Urinary bladder (tissue), 4 donors: ENCODE results near the gene CENPM. TPM values are rescaled to one million over a fixed set of nuclear protein-coding genes. Genes with fewer than 3 reads are reported as not detected.

Experiments
- DNase-seq: peaks from one replicate; pipeline ENCODE4 v3.0.0-alpha.2; 2015; ENCODE audit errors: extremely low spot score
- H3K27ac ChIP-seq: one replicate; pipeline ENCODE4 v1.5.1; 2013; ENCODE audit warnings: low read depth, mild to moderate bottlenecking, moderate library complexity
- H3K36me3 ChIP-seq: one replicate; pipeline ENCODE4 v1.6.1; 2013; ENCODE audit warnings: mild to moderate bottlenecking, moderate library complexity; ENCODE audit not compliant: insufficient read depth
- H3K4me1 ChIP-seq: one replicate; pipeline ENCODE4 v1.6.1; 2013; ENCODE audit warnings: mild to moderate bottlenecking, moderate library complexity; ENCODE audit not compliant: insufficient read depth
- H3K4me3 ChIP-seq: one replicate; pipeline ENCODE4 v1.5.1; 2013; ENCODE audit warnings: low read depth, low read length
- WGBS: extraction: QIAGEN DNeasy Blood & Tissue Kit; methylation state at CpG from one replicate; pipeline ENCODE4 v1.1.7; 2013; 5-methylcytosine and 5-hydroxymethylcytosine counted together
- polyA plus RNA-seq: library from polyadenylated mRNA; stranded (reverse); fragments of 200-250 nt; gene quantifications from one replicate; pipeline ENCODE4 v1.2.3, GENCODE V29; 2013
- total RNA-seq: library from RNA; depleted of rRNA; stranded (reverse); fragments of >200 nt; gene quantifications from one replicate; pipeline ENCODE4 v1.2.3, GENCODE V29; 2014
- donor health status: healthy with polysubstance abuse.
- donor health status: healthy.

CENPM gene
- total and polyA plus RNA-seq, 2 donors = 1.1 to 6.2 TPM

DNA sequence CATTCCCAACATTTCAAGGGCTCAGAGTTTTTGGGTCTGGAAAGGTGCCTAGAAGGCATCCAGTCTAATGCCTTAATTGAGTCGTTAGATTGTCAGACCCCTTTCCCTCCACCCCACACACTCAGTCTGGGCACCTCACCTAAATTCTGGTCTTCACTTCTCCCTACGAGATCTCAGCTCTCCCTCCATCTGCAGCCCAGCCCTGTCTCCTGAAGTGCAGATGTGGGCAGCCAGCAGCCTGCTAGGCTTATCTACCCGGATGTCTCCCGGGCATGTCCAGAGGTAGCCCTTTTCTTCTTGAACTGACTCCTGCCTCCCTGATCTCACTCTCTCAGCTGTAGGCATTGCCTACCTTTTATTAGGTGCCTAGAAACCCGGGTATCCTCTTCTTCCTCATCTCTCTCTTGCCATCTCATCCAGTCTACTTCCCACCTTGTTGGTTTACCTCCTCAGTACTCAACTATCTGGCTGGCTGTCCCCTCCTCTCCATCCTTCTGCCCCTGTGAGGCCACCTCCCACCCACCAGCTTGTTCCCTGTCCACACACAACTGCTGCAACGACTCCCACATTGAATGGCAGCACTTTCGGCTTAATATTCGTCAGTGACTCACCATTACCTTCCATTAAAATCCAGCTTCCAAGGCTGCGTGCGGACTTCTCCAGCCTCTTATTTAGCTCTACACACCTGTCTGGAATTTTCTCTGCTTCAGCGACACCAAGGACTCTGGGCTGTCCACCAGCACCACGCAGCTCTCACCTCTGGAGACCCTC is 28.5 kb upstream of the CENPM start:
- DNase-seq = no peak
- Histone ChIP-seq H3K27ac (no peak overlapping the region), H3K36me3 (no peaks in the 10 kb centered on the region), H3K4me1 (peaks cover 1% of the 10 kb centered on the region), H3K4me3 (no peak overlapping the region)
- 63% methylated on average over 12 of the region's 12 CpGs for WGBS

DNA sequence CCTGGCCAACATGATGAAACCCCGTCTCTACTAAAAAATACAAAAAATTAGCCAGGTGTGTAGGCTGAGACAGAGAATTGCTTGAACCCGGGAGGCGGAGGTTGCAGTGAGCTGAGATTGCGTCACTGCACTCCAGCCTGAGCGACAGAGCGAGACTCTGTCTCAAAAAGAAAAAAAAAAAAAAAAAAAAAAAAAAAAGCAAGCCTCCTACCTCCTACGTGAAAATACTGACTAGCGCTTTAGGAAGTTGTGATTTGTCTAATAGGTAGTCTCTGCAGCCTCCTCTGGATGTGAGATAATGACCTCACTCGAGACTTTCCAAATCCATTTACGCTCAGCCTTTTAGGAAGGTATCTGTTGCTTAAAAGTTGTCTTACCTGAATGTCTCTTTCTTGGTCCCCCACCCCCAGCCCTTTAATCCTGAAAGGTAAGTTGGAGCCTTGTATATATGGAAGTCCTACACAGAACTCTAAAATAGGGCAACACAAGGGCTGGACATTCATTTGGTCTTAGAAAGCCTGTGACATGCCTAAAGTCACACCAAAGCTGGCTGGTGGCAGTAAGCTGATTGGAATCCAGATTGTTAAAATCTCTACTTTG is 27.8 kb upstream of the CENPM start:
- Histone ChIP-seq H3K4me1 (peaks cover 1% of the 10 kb centered on the region), H3K36me3 (no peaks in the 10 kb centered on the region), H3K27ac (no peak overlapping the region), H3K4me3 (no peak overlapping the region)
- no peak for DNase-seq
- WGBS = 66% methylated on average over 10 of the region's 10 CpGs

DNA sequence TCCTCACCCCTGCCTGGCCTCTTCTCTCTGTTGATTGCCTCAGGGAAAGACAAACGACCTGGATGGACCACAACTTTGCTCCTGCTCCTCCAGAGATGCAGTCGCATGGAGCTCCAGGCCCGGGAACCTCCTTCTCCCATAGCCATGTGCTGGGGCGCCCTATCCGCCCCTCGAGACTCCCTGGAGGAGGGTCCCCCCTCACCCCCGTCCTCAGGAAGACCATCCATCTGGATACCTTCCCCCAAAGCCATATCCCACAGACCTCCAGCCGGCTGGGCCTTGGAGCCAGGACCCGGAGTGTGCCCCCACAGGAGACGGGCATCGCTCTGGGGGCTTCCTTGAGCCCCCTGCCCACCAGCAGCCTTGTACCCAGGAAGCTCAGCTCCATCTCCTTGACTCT is 24.5 kb upstream of the CENPM start:
- Histone ChIP-seq H3K4me1 (no peaks in the 10 kb centered on the region), H3K27ac (no peak overlapping the region), H3K4me3 (no peak overlapping the region), H3K36me3 (no peaks in the 10 kb centered on the region)
- WGBS = 84% methylated on average over 11 of the region's 11 CpGs
- DNase-seq = no peak

DNA sequence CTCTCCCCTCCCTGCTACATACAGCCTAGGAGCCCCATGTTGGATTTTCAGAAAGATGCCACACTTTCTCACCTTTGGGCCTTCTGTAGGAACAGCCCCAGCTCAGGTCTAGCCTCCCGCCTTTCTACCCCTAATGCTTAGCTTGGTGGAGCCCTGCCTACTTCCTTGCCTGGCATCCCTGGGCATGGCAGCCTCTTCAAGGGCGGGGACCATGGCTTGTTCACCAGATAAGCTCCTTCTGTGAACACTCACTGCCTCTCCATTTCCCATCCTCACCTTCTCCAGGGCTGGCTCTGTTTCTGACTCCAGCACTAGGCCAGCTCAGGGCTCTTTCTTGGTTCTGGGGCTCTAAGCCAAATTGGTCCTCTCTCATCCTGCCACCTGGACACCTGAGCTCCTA is 23.6 kb upstream of the CENPM start:
- H3K4me1 ChIP-seq = no peaks in the 10 kb centered on the region
- H3K36me3 ChIP-seq = no peaks in the 10 kb centered on the region
- H3K4me3 ChIP-seq = no peak overlapping the region
- 92% methylated on average over 2 of the region's 2 CpGs for WGBS
- H3K27ac ChIP-seq = no peak overlapping the region
- no peak for DNase-seq

DNA sequence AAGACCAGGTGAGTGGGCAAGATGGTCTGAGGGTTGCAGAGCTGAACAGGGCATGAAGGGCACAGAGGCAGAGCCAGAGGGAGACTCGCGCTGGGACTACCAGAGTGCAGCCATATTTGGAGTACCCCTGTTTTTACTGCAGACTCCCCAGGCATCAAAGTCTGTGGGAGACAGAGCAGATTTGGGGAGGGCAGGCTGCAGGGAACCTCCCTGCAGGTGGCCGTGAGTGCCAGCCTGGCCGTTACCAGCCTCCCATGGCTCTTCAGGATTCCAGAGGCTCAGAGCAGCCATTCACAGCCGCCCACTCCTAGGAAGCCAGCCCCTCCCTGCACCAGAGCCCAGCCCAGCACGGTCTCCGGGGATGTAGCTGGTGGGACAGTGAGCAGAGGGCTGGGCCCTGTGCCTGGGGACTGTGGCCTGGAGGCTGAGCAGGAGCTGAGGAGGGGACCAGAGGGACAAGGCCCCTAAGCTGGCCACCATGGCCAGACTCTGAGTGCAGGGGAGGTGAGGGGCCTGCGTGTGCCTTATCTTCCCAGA is 22.2 kb upstream of the CENPM start, which contains the start of gene SEPTIN3:
Gene SEPTIN3 (plus strand): TSS at position 334 of the 537 bp plus-strand sequence. CDS start 2,050 bp downstream, outside the sequence.
- Histone ChIP-seq H3K36me3 (no peaks in the 10 kb centered on the region), H3K27ac (no peak within 1 kb of the TSS), H3K4me3 (no peak within 1 kb of the TSS), H3K4me1 (no peaks in the 10 kb centered on the region)
- no peak for DNase-seq
- WGBS = 67% methylated on average over 8 of the region's 8 CpGs

DNA sequence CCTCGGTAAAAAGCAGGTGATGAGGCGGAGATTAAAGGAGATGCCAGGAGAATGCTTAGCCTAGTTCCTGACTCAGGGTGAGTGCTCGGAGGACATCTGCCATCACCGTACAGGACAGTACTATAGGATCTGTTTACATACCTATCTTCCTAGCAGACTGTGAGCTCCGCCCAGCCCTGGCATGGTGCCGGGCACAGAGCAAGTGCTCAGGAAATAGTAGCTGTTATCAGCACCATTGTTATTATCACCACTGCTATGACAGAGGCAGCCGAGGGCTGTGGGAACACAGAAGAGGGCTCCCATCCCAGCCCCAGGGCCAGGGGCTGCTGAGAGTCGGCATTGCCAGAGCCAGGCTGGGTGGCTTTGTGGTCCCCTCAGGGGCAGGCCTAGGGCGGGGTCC is 21.6 kb upstream of the CENPM start:
- no peak overlapping the region for H3K27ac ChIP-seq
- WGBS = 37% methylated on average over 9 of the region's 9 CpGs
- no peaks in the 10 kb centered on the region for H3K4me1 ChIP-seq
- no peak overlapping the region for H3K4me3 ChIP-seq
- H3K36me3 ChIP-seq = no peaks in the 10 kb centered on the region
- no peak for DNase-seq

DNA sequence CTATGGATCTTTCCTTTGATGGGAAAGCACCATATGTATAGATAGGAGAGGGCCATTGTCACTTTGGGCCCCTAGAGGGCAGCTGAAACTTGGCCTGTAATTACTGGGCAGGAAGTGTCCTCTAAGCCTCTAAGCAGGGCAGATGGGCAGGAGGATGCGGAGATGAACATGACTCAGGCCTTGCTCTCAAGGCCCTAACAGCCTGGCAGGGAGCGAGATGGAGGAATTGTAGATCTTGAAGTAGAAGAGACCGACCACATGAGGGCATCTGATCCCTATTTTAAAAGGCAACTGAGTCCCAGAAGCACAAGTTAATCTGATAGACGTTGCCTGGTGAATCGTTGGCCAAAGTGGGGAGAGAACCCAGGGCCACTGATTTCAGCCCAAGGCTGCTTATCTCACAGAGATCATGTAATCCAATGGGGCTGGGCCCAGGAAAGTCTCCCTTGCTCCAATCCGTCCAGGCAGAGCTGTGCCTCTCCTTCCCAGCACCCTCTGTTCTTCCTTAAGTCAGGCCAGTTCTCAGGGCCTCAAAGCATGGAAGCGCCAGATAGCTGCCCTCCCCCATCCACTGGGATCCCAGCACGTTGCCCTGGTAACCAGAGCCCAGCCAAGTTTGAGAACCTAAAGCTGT is 19.8 kb upstream of the CENPM start:
- Histone ChIP-seq H3K27ac (no peak overlapping the region), H3K4me3 (no peak overlapping the region), H3K4me1 (no peaks in the 10 kb centered on the region), H3K36me3 (no peaks in the 10 kb centered on the region)
- DNase-seq = no peak
- WGBS = 34% methylated on average over 8 of the region's 8 CpGs

DNA sequence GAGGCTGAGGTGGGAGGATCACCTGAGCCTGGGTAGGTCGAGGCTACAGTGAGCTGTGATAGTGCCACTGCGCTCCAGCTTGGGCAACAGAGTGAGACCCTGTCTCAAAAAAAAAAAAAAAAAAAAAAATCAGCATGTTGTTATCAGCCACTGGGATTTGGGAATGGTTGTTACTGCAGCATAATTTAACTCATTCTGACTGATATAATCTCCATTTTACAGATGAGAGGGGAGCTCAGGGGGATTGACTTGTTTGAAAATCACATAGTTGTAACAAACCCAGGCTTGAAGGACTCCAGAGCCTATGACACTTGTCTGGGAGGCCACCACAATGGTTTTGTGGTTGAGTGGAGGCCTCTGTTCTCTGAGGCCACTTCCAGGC is 19.3 kb upstream of the CENPM start:
- no peaks in the 10 kb centered on the region for H3K36me3 ChIP-seq
- no peak for DNase-seq
- H3K4me3 ChIP-seq = no peak overlapping the region
- H3K27ac ChIP-seq = no peak overlapping the region
- no peaks in the 10 kb centered on the region for H3K4me1 ChIP-seq
- 98% methylated on average over 2 of the region's 2 CpGs for WGBS

DNA sequence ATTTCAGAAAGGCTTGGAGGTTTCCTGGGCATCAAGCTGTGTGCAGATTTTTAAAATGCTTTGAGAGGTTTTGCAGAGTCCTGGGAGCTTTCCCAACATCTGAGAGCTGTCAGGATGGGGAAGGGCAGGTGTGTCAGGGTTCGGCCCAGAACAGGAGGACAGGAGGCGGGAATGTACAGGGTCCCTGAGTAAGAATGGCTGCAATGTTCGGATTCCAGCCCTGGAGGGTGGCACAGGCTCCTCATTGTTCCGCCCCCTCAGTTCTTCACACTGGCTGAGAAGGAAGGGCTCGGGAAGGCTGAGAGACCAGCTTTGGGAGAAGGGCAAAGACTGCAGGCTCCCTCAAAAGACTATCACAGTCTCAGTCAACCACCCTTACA is 17.1 kb upstream of the CENPM start:
- Histone ChIP-seq H3K4me3 (no peak overlapping the region), H3K36me3 (no peaks in the 10 kb centered on the region), H3K27ac (no peak overlapping the region), H3K4me1 (no peaks in the 10 kb centered on the region)
- no peak for DNase-seq
- 69% methylated on average over 5 of the region's 5 CpGs for WGBS

DNA sequence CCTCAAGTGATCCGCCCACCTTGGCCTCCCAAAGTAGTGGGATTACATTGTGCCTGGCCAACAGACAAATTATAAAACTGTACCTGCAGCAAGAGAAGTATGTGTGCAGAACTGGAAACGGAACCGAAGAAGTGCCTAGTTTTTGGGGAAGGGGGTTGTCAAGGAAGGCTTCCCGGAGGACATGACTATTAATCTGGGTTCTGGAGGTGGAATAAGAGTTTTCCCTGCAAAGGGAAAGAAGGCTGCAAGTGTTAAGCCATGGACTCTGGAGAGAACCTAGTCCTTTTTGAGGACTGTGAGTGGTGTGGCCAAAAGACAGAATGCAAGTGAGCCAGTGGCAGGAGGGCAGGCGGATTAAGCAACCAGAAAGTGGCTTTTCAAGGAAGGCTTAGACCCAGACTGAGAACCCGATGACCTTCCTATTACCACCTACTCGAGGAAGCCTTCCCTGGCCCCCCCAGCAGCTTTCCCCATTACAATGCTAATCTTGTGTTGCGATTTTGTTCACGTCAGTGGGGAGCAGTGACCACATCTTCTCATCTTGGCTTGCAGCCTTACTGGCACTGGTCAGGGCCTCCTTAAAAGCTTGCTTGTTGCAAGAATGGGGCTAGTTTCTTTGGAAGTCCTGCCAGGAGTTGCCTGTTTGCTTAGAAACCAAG is 16.6 kb upstream of the CENPM start:
- H3K36me3 ChIP-seq = no peaks in the 10 kb centered on the region
- no peak overlapping the region for H3K27ac ChIP-seq
- no peak for DNase-seq
- H3K4me3 ChIP-seq = no peak overlapping the region
- WGBS = 63% methylated on average over 9 of the region's 9 CpGs
- no peaks in the 10 kb centered on the region for H3K4me1 ChIP-seq

DNA sequence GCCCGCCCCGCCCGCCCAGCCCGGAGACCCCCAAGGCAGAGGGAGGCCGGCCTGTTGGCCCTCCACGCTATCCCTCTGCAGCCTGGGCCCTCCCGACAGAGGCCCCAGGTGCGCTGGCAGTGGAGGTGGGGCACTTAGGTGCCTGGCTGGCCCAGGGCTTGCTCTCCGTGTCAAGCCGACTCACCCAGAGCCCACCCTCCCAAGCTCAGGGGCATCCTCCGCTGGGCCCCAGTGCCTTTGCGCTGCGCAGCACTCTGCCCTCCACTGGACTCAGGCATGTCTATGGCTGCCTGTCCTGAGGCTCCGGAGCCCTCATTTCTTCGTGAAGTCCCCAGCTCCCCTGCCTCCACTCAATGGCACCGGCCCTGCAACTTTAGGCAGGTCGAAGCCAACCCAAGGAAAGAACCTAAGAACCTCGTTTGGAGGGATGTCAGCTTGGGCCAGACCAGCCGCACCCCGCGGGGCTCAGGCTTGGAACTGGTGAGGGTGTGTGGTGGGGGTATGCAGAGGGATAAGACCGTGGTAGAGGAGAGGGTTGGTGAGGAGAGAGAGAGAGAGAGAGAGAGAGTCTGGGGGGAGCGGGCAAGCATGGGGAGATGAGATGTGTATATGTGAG is 11.1 kb upstream of the CENPM start:
- WGBS = 48% methylated on average over 23 of the region's 23 CpGs
- Histone ChIP-seq H3K27ac (no peak overlapping the region), H3K36me3 (no peaks in the 10 kb centered on the region), H3K4me1 (no peaks in the 10 kb centered on the region), H3K4me3 (no peak overlapping the region)
- DNase-seq = no peak

DNA sequence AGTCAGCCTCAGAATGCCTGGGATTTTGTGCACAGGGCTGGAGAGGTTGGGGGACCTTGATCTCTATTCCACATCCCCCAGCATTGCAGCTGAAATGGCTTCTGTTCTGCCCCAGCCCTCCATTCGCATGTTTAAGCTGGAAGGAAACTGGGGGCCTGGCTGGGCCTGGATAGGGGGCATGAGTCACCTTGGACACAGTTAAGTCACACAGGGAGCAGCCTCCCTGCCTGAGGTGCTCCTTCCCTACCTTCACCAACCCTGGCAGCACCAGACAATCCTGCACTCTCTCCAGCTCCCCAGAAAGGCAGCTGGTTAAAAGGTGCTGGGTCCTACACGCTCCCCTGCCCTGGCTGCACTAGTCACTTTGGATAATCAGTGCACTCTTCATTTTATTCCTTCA is 5.8 kb upstream of the CENPM start:
- H3K36me3 ChIP-seq = no peaks in the 10 kb centered on the region
- H3K4me3 ChIP-seq = no peak overlapping the region
- DNase-seq = no peak
- WGBS = 89% methylated on average over 2 of the region's 2 CpGs
- no peak overlapping the region for H3K27ac ChIP-seq
- no peaks in the 10 kb centered on the region for H3K4me1 ChIP-seq

DNA sequence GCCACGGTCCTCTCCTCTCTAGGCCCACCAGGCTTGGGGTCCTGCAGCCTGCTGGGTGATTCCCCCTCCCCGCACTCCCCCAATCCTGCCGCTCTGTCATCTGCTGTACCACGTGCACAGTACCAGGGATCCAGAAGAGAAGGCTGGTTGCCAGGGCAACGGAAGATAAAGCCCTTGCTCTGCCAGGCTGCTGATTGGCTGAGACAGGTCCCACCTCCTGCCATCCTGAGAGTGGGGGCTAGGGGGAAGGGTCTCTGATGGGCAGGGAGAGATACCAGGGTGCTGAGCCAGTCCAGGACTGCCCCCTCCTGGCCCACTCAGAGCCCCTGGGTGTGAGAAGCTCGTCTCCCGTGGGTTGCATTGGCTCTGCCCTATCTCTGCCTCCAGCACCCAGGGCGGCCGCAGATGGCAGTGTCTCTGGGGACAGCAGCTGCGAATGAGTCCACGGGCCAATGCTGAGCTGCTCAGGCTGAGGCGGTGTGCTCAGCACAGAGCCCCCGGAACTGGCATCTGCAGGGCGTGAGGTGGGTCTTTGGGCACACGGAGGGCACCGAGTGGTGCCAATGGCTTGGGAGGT is 5.0 kb upstream of the CENPM start, which contains the start of gene SMIM45:
Gene SMIM45 (plus strand): TSS at position 253 of the 577 bp plus-strand sequence.
- WGBS = 51% methylated on average over 16 of the region's 16 CpGs
- Histone ChIP-seq H3K27ac (no peak within 1 kb of the TSS), H3K4me3 (no peak within 1 kb of the TSS), H3K36me3 (no peaks in the 10 kb centered on the region), H3K4me1 (no peaks in the 10 kb centered on the region)
- DNase-seq = peak; percentile 61
